ENCODE results near the gene ADGRL3. TPM values are rescaled to one million over a fixed set of nuclear protein-coding genes. Genes with fewer than 3 reads are reported as not detected.

ADGRL3 gene
- total RNA-seq, 2 experiments from 2014 or later, result not detected

GRCh38 chr4:61294936-61295335, 94.8 kb downstream of the ADGRL3 start:
- CTCF ChIA-PET, result no interaction called here
- H3K4me1 Mint-ChIP-seq, result no peaks in the 10 kb centered on the region
- no peaks in the 10 kb centered on the region for H3K36me3 Mint-ChIP-seq (ENCODE audit: low read depth)
- H3K9me3 Mint-ChIP-seq (ENCODE audit: low read depth), result peaks cover 3% of the 10 kb centered on the region
- H3K4me3 Mint-ChIP-seq, result no peak overlapping the region
- ATAC-seq (no peak), DNase-seq (no peak)
- H3K27ac Mint-ChIP-seq, result no peak overlapping the region
- H3K27me3 Mint-ChIP-seq, result no peaks in the 10 kb centered on the region
- POLR2A ChIA-PET, result no interaction called here
- intact Hi-C loops (cut with DNase I, micrococcal nuclease), result no loop called here

- Mint-ChIP-seq H3K27ac (no peak overlapping the region), H3K36me3 (ENCODE audit: low read depth) (no peaks in the 10 kb centered on the region), H3K9me3 (ENCODE audit: low read depth) (no peaks in the 10 kb centered on the region), H3K27me3 (no peaks in the 10 kb centered on the region), H3K4me1 (no peaks in the 10 kb centered on the region), H3K4me3 (no peak overlapping the region)
- ChIA-PET CTCF (no interaction called here), POLR2A (no interaction called here)
- ATAC-seq (no peak), DNase-seq (no peak)
- intact Hi-C loops (cut with DNase I, micrococcal nuclease), result no loop called here
These were observed 96.0 kb downstream of the ADGRL3 start for GRCh38 chr4:61296144-61296543.

DNA sequence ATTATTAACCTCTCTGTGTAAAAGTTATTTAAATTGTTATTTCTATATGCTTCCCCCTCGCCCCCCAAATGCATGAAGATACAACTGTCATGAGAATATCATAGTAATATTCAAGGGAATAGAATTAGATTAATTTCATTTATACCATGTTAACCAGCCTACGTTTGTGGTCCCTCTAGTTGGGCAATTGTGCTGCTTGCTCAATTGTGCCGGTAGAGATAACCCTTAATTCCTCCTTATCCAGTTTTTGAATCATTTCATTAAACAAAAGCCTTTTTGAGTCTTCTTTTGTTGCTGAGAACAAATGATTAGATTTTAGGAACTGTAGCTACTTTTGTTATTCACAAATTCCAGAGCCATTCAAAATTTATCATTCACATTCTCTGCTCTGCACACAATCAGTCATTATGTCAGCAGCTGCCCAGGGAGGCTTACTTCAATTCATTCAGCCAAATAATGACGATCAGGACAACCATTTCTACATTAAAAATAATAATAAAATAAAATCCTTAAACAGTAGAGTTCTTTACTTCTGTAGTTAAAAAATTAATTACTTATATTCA, 98.1 kb downstream of the ADGRL3 start:
- Mint-ChIP-seq H3K36me3 (ENCODE audit: low read depth) (no peaks in the 10 kb centered on the region), H3K9me3 (ENCODE audit: low read depth) (no peaks in the 10 kb centered on the region), H3K4me3 (no peak overlapping the region), H3K27me3 (no peaks in the 10 kb centered on the region), H3K4me1 (no peaks in the 10 kb centered on the region), H3K27ac (no peak overlapping the region)
- POLR2A ChIA-PET, result no interaction called here
- DNase-seq (no peak), ATAC-seq (no peak)
- CTCF ChIA-PET, result no interaction called here
- intact Hi-C loops (cut with DNase I, micrococcal nuclease), result no loop called here

DNA sequence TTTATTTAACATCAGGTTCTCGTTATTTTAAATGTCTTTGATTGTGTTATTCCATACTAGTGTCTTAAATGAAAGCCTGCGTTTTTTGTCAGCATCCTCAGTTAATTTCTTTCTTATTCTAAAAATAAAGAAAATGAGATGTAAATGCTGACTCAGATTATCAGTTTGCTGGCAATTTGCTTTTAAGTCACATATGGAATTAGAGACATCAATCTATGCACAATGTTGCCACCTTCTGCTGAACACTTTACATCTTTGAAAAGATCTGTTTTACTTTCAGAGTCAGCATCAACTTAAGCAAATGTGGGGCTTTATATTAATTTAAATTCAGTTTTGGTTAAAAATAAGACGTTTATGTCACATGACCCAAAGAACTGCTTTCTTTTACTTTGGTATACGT, 99.2 kb downstream of the ADGRL3 start:
- DNase-seq (no peak), ATAC-seq (no peak)
- ChIA-PET CTCF (no interaction called here), POLR2A (no interaction called here)
- intact Hi-C loops (cut with DNase I, micrococcal nuclease), result no loop called here
- no peaks in the 10 kb centered on the region for H3K27me3 Mint-ChIP-seq
- no peak overlapping the region for H3K4me3 Mint-ChIP-seq
- H3K27ac Mint-ChIP-seq, result no peak overlapping the region
- no peaks in the 10 kb centered on the region for H3K4me1 Mint-ChIP-seq
- H3K9me3 Mint-ChIP-seq (ENCODE audit: low read depth), result no peaks in the 10 kb centered on the region
- no peaks in the 10 kb centered on the region for H3K36me3 Mint-ChIP-seq (ENCODE audit: low read depth)

DNA sequence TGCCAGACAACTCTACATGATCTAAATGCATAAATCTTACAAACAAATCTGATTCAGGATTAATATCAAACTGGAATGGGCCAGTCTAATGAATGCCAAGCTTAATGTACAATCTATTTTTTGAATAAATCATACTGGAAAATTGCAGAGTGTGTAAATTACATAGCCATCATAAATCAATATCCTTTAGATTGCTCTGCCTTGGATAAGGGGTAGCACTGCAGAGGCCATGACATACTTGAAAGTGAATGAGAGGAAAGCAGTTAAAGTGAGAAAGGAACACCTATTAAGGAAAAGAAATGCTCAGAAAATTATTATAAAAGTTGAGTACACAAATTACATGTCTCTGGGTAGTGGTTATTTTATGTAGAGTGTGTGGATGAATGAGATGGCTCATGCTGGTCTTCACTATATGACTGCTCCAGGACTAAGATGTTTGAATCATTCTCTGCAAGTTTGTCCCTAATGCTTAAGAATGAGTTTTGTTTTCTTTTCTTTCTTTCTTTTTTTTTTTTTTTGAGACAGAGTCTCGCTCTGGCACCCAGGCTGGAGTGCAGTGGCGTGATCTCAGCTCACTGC, 100.2 kb downstream of the ADGRL3 start:
- ChIA-PET CTCF (no interaction called here), POLR2A (no interaction called here)
- Mint-ChIP-seq H3K4me1 (no peaks in the 10 kb centered on the region), H3K4me3 (no peak overlapping the region), H3K27ac (no peak overlapping the region), H3K9me3 (ENCODE audit: low read depth) (no peaks in the 10 kb centered on the region), H3K27me3 (no peaks in the 10 kb centered on the region), H3K36me3 (ENCODE audit: low read depth) (no peaks in the 10 kb centered on the region)
- intact Hi-C loops (cut with DNase I, micrococcal nuclease), result no loop called here
- no peak for ATAC-seq
- no peak for DNase-seq

GRCh38 chr4:61301271-61301670, 101.1 kb downstream of the ADGRL3 start:
- DNase-seq (no peak), ATAC-seq (no peak)
- ChIA-PET CTCF (no interaction called here), POLR2A (no interaction called here)
- Mint-ChIP-seq H3K27ac (no peak overlapping the region), H3K27me3 (no peaks in the 10 kb centered on the region), H3K9me3 (ENCODE audit: low read depth) (no peaks in the 10 kb centered on the region), H3K4me3 (no peak overlapping the region), H3K4me1 (no peaks in the 10 kb centered on the region), H3K36me3 (ENCODE audit: low read depth) (no peaks in the 10 kb centered on the region)
- intact Hi-C loops (cut with DNase I, micrococcal nuclease), result no loop called here

DNA sequence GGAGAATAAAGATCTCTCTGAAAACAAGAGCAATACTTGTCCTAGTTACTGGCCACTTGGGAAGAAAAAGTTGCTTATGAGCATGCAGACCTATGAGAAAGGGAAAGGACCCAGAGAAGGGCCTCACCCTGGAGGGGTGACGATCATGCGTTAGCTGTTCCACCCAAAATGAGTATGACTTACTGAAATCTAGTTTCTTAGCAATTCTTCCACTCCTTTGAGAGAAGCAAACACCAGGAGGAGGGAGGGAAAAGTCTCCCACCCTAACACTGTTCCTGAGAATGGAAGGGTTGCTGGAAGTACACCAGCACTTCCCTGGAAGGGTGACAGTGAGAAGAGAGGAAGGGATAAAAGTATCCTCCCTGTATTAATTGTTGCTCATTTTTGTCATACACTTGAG, 107.9 kb downstream of the ADGRL3 start:
- Mint-ChIP-seq H3K4me1 (no peaks in the 10 kb centered on the region), H3K36me3 (ENCODE audit: low read depth) (no peaks in the 10 kb centered on the region), H3K9me3 (ENCODE audit: low read depth) (peaks cover 1% of the 10 kb centered on the region), H3K27me3 (no peaks in the 10 kb centered on the region), H3K4me3 (no peak overlapping the region), H3K27ac (no peak overlapping the region)
- CTCF ChIA-PET, result no interaction called here
- ATAC-seq, result no peak
- no peak for DNase-seq
- intact Hi-C loops (cut with DNase I, micrococcal nuclease), result no loop called here
- POLR2A ChIA-PET, result no interaction called here

DNA sequence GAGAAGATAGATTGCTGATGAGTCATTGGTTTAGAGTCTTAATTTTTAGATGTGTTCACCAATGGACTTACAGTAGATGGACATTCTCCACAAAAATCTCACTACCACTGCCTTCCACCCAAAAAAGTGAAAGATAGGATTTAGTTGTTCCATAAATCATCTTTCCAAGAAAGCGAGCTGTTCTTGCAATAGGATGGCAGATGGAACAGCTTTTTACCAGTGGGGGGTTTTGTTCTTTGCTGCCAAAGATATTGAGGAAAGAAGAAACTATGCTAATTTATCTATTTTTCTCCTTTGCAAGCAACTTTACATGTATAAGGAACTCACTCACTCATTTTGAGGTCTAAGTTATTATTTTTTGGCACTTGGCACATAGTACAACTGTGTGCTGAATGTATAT, 109.5 kb downstream of the ADGRL3 start:
- intact Hi-C loops (cut with DNase I, micrococcal nuclease), result no loop called here
- CTCF ChIA-PET, result no interaction called here
- ATAC-seq (no peak), DNase-seq (no peak)
- no peaks in the 10 kb centered on the region for H3K4me1 Mint-ChIP-seq
- POLR2A ChIA-PET, result no interaction called here
- no peak overlapping the region for H3K27ac Mint-ChIP-seq
- H3K36me3 Mint-ChIP-seq (ENCODE audit: low read depth), result no peaks in the 10 kb centered on the region
- H3K27me3 Mint-ChIP-seq, result no peaks in the 10 kb centered on the region
- no peak overlapping the region for H3K4me3 Mint-ChIP-seq
- H3K9me3 Mint-ChIP-seq (ENCODE audit: low read depth), result peaks cover 1% of the 10 kb centered on the region

DNA sequence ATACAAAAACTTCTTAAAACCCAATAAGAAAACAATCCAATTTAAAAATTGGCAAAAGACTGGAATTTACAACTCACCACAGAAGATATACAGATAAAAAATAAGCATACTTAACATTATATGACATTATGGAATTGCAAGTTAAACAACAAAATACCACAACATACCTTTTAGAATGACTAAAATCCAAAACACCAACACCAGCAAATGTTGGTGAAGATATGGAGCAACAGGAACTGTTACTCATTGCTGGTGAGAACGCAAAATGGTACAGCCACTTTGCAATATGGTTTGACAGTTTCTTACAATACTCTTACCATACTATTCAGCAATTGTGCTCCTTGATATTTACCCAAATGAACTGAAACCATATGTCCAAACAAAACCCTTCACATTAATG, 112.4 kb downstream of the ADGRL3 start:
- ChIA-PET CTCF (no interaction called here), POLR2A (no interaction called here)
- Mint-ChIP-seq H3K4me1 (no peaks in the 10 kb centered on the region), H3K27me3 (no peaks in the 10 kb centered on the region), H3K9me3 (ENCODE audit: low read depth) (peaks cover 6% of the 10 kb centered on the region), H3K27ac (no peak overlapping the region), H3K4me3 (no peak overlapping the region), H3K36me3 (ENCODE audit: low read depth) (no peaks in the 10 kb centered on the region)
- intact Hi-C loops (cut with DNase I, micrococcal nuclease), result no loop called here
- DNase-seq (no peak), ATAC-seq (no peak)

DNA sequence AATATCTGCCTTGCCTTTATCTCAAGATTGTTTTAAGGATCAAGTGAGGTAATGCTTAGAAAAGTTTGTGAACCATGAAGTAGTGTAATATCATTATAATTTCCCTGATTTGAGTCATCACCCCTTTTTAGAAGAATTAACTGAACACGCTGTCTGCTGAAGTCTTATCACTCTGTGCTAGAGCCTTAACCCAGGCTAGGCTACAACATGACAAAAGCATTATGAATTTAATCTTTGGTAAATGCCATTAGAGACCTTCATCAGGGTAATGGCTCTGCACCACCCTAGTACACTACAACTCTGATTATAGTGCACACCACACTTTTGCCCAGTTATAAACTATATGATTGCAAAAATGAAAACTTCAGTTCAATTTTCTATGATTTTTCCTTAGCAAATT, 118.3 kb downstream of the ADGRL3 start:
- Mint-ChIP-seq H3K9me3 (ENCODE audit: low read depth) (peaks cover 9% of the 10 kb centered on the region), H3K4me3 (no peak overlapping the region), H3K36me3 (ENCODE audit: low read depth) (no peaks in the 10 kb centered on the region), H3K4me1 (no peaks in the 10 kb centered on the region), H3K27me3 (no peaks in the 10 kb centered on the region), H3K27ac (no peak overlapping the region)
- POLR2A ChIA-PET, result no interaction called here
- intact Hi-C loops (cut with DNase I, micrococcal nuclease), result no loop called here
- no peak for DNase-seq
- no peak for ATAC-seq
- CTCF ChIA-PET, result no interaction called here

DNA sequence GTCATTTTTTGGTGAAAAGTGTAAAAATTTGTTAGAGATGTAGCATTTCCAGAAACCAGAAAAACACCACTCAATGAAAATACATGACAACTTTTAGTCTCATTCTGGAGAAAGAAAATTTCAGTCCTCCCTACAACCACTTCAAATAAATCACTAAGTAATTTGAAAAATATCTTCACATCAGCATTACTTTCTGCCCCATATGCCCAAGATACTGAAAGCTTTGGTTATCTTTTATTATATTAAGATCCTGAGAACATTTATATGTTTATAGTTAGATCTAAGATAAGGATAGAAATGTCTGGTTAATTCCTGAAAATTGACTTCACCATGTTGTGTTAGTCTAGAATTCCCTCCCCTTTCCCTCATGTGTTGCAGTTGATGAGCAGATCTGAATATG, 119.0 kb downstream of the ADGRL3 start:
- DNase-seq, result no peak
- Mint-ChIP-seq H3K36me3 (ENCODE audit: low read depth) (no peaks in the 10 kb centered on the region), H3K27ac (no peak overlapping the region), H3K27me3 (no peaks in the 10 kb centered on the region), H3K4me3 (no peak overlapping the region), H3K4me1 (no peaks in the 10 kb centered on the region), H3K9me3 (ENCODE audit: low read depth) (peaks cover 14% of the 10 kb centered on the region)
- POLR2A ChIA-PET, result no interaction called here
- ATAC-seq, result no peak
- CTCF ChIA-PET, result interaction anchor here (0.7 kb wide), 1 partner anchor 1170 kb away, joined by 3 read pairs; no protein-coding TSS in a partner anchor
- intact Hi-C loops (cut with DNase I, micrococcal nuclease), result no loop called here

- H3K27me3 Mint-ChIP-seq, result no peaks in the 10 kb centered on the region
- peaks cover 13% of the 10 kb centered on the region for H3K9me3 Mint-ChIP-seq (ENCODE audit: low read depth)
- POLR2A ChIA-PET, result interaction anchor here (0.6 kb wide), 1 partner anchor 581 kb away, joined by 5 read pairs; no protein-coding TSS in a partner anchor
- no peak overlapping the region for H3K27ac Mint-ChIP-seq
- DNase-seq (no peak), ATAC-seq (no peak)
- intact Hi-C loops (cut with DNase I, micrococcal nuclease), result no loop called here
- no peak overlapping the region for H3K4me3 Mint-ChIP-seq
- CTCF ChIA-PET, result no interaction called here
- no peaks in the 10 kb centered on the region for H3K36me3 Mint-ChIP-seq (ENCODE audit: low read depth)
- no peaks in the 10 kb centered on the region for H3K4me1 Mint-ChIP-seq
These were observed 120.0 kb downstream of the ADGRL3 start for GRCh38 chr4:61320154-61320553.

- POLR2A ChIA-PET, result no interaction called here
- ATAC-seq (no peak), DNase-seq (no peak)
- H3K27me3 Mint-ChIP-seq, result no peaks in the 10 kb centered on the region
- H3K27ac Mint-ChIP-seq, result no peak overlapping the region
- H3K9me3 Mint-ChIP-seq (ENCODE audit: low read depth), result peaks cover 13% of the 10 kb centered on the region
- H3K4me1 Mint-ChIP-seq, result no peaks in the 10 kb centered on the region
- intact Hi-C loops (cut with DNase I, micrococcal nuclease), result no loop called here
- no peaks in the 10 kb centered on the region for H3K36me3 Mint-ChIP-seq (ENCODE audit: low read depth)
- CTCF ChIA-PET, result no interaction called here
- no peak overlapping the region for H3K4me3 Mint-ChIP-seq
These were observed 120.5 kb downstream of the ADGRL3 start for GRCh38 chr4:61320631-61321030.
